HPDE6-E6E7 (cell line): Measurements from ENCODE around the gene TUT7.
"Not testable (repeated sequence)": the region's sequence is repeated elsewhere in the genome, so short reads cannot be mapped to it uniquely, and the experiment has no call there.

Source experiments
- DNase-seq: peaks from one replicate; pipeline ENCODE4 v3.0.0; 2011; ENCODE audit warnings: missing footprints; ENCODE audit errors: extremely low spot score

The TUT7 gene

DNA sequence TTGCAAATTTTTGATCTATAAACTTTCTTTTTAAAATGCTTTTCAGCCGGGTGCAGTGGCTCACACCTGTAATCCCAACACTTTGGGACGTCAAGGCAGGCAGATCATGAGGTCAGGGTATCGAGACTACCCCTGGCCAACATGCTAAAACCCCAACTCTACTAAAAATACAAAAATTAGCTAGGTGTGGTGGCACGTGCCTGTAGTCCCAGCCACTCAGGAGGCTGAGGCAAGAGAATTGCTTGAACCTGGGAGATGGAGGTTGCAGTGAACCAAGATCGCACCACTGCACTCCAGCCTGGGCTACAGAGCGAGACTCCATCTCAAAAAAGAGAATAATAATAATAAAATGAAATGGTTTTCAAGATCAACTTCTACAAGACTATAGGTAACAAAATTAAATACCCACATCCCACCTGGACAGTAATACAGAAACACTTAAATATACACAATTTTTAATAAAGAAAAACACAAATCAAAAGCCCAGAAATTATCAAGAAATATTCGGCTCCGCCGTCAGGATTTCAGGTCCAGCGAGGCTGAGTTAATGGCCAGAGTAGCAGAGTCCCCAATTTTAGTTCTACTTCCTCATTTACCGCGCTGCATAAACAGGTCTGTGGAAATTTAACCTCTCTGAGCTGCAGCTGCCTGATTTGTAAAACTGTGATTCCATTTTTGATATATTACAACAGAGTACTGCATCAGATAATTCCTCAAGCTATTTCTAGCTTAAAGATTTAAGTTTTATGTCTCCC lies 4.0 kb downstream of the TUT7 start:
- no peak for DNase-seq

DNA sequence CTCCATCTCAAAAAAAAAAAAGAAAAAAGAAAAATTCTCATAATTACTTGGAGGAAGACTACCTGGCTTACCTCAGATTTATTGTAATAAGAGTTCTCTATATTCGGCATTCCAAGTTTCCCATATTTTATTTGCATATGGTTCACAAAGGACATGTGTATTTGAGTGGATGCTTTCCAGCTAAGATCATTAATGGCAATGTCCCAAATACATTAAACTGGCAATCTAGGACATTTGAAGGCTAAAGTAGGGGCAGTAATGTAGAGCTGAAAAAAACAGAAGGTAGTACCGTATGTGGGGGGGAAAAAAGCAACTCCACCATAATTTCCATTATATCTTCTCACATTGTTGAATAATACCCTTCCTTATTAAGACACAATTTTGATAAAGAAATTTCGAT lies 4.9 kb downstream of the TUT7 start:
- no peak for DNase-seq

DNA sequence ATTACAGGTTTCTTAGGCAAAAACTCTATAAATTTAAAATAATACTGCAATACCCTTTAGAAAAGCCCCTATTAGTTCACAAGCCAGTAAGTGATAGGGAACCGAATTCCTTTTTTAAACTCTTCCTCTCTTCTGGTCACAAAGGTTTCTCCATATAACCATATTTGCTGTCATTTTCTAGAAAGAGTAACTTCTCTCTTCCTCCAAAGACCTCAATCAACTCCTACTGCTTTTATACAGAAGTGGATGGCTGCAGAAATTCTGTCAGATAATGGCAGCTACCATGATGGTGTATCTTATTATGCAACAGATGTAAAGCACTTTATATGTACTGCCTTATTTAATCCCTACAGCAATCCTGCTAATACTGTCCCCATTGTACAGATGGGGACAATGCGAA lies 6.2 kb downstream of the TUT7 start:
- DNase-seq: no peak

DNA sequence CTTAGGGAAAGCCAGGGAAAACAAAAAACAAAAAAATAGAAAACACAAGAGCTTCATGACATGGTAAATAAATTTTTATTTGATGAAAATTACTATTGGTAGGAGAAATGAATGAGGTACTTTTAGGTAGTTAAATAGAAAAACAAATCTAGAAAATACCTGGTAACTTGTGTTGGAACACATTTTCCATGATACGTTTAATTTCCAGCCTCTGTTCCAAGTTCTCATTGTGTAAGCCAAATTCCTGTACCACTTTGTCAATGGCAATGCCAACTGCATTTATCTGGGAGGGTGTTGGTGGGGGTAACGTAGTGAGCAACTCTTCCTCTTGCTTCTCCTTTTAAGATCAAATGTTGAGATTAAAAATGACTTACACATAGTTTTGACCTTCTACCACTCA lies 9.4 kb downstream of the TUT7 start:
- DNase-seq: no peak

DNA sequence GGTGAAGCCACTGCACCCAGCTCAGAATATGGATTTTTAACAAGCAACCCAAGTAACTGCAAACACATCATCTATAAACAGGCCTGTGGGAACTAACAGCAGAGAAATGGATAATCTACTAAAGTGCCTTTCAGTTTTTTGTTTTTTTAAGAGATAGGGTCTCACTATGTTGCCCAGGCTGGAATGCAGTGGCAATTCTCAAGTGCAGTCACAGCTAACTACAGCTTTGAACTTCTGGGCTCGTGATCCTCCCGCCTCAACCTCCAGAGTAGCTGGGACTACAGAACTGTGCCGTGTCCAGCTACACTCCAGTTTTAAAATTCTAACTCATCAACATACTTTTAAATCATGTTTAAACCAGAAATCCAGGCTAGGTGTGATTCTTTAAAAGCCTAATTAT lies 11.9 kb downstream of the TUT7 start:
- DNase-seq: no peak

GRCh38 chr9:86341007-86341491 lies 13.2 kb downstream of the TUT7 start:
- DNase-seq: no peak

- no peak for DNase-seq
These were observed 13.7 kb downstream of the TUT7 start for GRCh38 chr9:86340356-86341006.

DNA sequence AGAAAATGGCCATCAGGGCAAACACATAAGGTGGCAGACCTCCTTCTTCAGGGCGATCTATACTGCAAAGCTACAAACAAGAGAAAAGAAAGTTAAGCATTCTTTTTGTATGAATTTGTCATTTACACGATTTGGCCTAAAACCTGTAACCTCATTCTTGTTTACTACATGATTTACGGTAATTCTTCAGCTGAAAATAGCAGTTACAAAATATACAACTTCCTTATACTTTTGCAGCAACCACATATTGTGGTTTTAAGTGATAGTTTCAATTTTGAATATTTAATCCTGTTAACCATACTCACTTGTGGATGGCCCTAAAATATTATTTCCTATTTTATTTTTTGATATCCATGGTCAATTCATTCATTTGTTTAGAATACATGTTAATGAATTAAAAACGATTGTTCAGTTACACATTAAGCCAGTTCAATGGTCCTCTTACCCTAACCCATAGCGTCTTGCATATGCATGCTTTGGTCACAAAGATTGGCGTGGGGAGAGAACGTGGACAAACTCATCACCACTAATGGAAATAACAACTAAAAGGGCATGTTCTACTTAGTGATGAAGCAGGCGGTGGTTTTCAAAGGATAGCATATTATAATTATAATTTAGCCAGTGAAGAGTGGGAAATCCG lies 16.6 kb downstream of the TUT7 start:
- DNase-seq: no peak

- no peak for DNase-seq
These were observed 18.2 kb downstream of the TUT7 start for GRCh38 chr9:86336058-86336457.

DNA sequence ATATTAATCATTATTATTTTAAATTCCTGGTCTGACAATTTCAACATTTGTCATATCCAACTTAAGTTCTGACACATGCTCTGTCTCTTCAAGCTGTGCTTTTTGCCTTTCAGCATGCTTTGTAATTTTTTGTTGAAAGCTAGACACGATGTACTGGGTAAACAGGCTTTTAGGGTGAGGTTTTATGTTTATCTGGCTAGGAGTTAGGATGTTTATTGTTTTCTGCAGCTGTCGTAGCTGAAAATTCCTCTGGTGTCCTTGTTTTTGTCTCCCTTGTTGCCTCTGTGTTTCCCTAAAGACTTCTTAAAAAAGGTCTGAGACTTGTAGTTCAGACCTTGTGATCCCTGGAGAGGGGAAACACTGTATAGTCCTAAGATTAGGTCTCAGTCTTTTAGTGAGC lies 20.6 kb downstream of the TUT7 start:
- no peak for DNase-seq

DNA sequence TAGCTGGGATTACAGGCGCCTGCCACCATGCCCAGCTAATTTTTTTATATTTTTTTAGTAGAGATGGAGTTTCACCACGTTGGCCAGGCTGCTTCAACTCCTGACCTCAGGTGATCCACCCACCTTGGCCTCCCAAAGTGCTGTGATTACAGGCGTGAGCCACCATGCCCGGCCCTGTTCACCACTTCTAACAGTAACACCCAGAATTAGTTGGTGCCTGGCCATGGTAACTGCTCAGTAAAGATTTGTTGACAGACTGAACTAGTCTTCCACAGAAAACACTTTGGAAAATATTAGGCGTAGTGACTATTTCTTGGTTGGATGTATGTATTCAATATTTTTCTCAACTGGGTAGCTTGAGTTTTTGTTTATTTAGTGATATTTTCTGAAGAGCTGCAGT lies 24.0 kb downstream of the TUT7 start:
- no peak for DNase-seq

DNA sequence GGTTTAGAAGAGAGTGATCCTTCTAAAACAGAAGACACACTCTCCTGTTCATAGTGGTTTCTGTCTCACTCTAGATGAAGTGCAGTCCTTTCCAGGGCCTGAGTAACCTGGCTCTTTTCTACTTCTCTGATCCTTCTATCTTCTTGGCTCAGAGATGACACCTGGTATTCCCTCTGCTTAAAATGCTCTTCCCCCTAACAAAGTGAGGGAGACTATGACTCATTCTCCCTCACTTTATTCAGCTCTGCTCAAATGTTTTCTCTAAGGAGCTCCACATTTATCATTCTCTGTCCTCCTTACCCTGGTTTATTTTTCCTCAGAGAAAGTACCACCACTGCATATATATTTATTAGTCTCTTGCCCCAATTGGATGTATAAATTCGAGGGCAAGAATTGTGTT lies 24.6 kb downstream of the TUT7 start:
- DNase-seq: no peak

GRCh38 chr9:86328156-86328555 lies 26.1 kb downstream of the TUT7 start:
- DNase-seq: no peak

DNA sequence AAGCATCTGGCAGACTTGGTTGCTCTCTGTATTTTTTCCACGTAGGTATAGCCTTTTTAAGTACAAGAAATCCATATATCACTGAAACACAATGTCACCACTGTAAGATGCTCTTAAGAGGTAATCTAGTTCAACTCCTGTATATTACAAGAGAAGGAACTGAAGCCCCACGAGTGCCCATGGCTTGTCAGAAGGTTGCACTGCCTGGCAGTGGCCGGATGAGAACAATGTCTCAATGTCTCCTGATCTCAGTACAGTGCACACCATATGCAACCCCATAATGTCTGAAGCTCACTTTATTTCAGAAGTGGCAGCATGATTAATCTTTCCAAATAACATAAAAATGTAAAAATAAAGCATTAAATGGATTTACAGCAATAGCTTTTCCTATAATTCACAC lies 27.7 kb downstream of the TUT7 start:
- DNase-seq: no peak

GRCh38 chr9:86324901-86325300 lies 29.3 kb downstream of the TUT7 start:
- DNase-seq: no peak

- DNase-seq: no peak
These were observed 29.9 kb downstream of the TUT7 start for GRCh38 chr9:86324308-86324707.

GRCh38 chr9:86322973-86323644 lies 31.1 kb downstream of the TUT7 start:
- peak; percentile 2 for DNase-seq

DNA sequence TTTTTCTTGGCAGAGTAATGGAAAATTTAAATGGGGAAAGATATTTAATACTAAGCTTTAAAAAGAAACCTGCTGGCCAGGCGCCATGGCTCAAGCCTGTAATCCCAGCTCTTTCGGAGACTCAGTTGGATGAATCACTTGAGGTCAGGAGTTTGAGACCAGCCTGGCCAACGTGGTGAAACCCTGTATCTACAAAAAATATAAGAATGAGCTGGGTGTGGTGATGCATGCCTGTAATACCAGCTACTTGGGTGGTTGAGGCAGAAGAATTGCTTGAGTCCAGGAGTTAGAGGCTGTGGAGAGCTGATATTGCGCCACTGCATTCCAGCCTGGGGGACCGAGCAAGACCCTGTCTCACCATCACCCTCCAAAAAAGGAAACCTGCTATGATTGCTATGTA lies 32.8 kb downstream of the TUT7 start:
- no peak for DNase-seq

DNA sequence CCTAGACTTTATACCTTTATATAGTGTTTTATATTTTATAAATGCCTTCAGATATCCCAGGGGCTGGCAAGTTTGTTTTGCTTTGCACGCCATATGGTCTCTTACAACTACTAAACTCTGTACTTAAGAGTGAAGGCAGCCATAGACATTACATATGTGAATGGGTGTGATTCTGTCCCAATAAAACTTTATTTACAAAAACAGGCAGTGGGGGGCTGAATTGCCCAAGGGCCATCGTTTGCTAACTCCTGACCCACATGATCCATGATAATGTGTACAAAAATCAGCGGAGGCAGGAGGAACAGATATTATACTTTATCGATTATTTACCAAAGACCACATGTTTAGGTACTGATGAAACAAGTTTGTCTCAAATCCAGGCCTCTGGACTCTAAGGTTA lies 36.0 kb downstream of the TUT7 start:
- no peak for DNase-seq

DNA sequence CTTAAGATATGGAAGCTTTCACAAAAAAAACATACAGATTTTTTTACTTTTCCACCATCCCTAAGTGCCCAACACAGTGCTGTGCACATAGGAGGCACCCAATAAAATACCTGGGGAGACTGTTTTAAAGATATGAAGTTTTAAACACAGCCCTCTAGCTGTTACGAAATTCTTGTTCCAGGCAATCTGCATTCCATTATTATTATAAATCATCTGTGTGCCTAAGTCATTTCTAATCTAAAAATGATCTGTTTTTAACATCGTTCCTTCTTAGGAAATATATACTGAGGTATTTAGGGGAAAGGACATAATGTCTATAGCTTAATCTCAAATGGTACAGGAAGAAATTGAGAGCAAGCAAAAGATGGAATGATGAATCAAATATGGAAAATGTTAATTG lies 39.1 kb downstream of the TUT7 start:
- no peak for DNase-seq

DNA sequence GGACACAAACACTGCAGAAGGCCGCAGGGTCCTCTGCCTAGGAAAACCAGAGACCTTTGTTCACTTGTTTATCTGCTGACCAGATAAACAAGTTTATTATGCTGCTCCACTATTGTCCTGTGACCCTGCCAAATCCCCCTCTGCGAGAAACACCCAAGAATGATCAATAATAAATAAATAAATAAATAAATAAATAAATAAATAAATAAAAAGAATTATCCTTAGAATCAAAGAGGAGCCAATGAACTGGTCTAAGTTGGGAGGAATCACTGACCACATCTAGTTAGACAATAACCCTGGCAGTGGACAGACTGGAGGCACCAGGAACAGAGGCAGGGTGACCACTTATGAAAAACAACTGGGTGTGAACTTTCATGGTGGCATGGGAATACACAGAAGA lies 41.3 kb downstream of the TUT7 start:
- DNase-seq: not testable (repeated sequence)

DNA sequence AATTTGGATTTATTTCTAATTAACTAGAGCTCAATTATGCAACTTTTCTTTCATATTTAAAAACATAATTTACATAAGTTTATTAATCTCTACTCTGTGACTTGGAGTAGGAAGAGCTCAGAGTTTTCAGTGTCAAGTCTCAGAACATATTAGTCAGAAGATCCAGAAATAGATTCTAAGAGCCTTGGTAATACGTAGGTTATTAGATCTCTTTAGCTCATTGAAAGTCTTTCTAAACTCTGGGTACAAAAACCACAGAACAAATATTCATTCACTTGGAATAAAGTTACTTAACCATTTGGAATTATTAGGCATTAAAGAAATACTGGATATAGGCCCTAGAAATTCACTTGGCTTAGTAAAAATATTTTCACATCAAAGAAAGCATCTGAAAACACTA lies 45.5 kb downstream of the TUT7 start:
- no peak for DNase-seq
